NCI-H446 (cell line): ENCODE data around the gene EEF2.
"Not testable (repeated sequence)": the region's sequence is repeated elsewhere in the genome, so short reads cannot be mapped to it uniquely, and the experiment has no call there.

Experiments
- DNase-seq, 2 experiments: peaks; one replicate each; lab custom pipeline; 2025; lab: John Stamatoyannopoulos, UW

EEF2 gene

GRCh38 chr19:3944018-3944721, 41.1 kb downstream of the EEF2 start:
- DNase-seq, result no peak

- no peak for DNase-seq
These were observed 42.4 kb downstream of the EEF2 start for GRCh38 chr19:3942790-3943409.

GRCh38 chr19:3938300-3938950, 46.8 kb downstream of the EEF2 start:
- DNase-seq, result not testable (repeated sequence)

GRCh38 chr19:3936506-3937442, 48.5 kb downstream of the EEF2 start:
- DNase-seq, result no peak

- no peak for DNase-seq
These were observed 52.1 kb downstream of the EEF2 start, which contains the start of gene NMRK2 for GRCh38 chr19:3932931-3933810. TSS of gene NMRK2 (plus strand) at chr19:3933069. CDS start at chr19:3933672, 603 bp downstream.

GRCh38 chr19:3931041-3931440, 54.2 kb downstream of the EEF2 start:
- no peak for DNase-seq
